Naive thymus-derived CD4-positive, alpha-beta T cell (primary cell): ENCODE results near the gene USP9X. TPM values are rescaled to one million over a fixed set of nuclear protein-coding genes. Genes with fewer than 3 reads are reported as not detected.

ENCODE experiments used
- ATAC-seq: fragments of 150-1000 bp; cut with Tn5 transposase; 2 replicates; pipeline ENCODE4 v1.10.0; 2021; ENCODE audit warnings: mild to moderate bottlenecking, moderate library complexity
- CTCF ChIA-PET: fragments of 350-600 bp; sonication (Branson Sonifier 250); formaldehyde crosslinking; loops from one replicate; lab custom pipeline; 2021; ENCODE audit warnings: antibody characterized with exemption; lab: Charles Lee
- POLR2A ChIA-PET: fragments of 350-600 bp; sonication (Branson Sonifier 250); formaldehyde crosslinking; loops from one replicate; lab custom pipeline; 2021; ENCODE audit warnings: antibody characterized with exemption, inconsistent platforms; lab: Charles Lee
- DNase-seq, 9 donors: peaks; one replicate each; pipeline versions ENCODE4 v3.0.0 to v3.0.0-alpha.2; 2020 to 2022; ENCODE audit warnings: mixed read lengths in 1 of 9
- H3K27ac ChIP-seq: one replicate; pipeline ENCODE4 v1.7.0; 2013; ENCODE audit warnings: mild to moderate bottlenecking, low read depth, low read length, moderate library complexity
- H3K27me3 ChIP-seq, 2 donors: one replicate each; pipeline ENCODE4 v1.7.0; 2013; ENCODE audit warnings: low read length in 2 of 2, mild to moderate bottlenecking in 2 of 2, moderate library complexity in 2 of 2; ENCODE audit not compliant: control insufficient read depth in 2 of 2, insufficient read depth in 2 of 2
- H3K36me3 ChIP-seq, 3 experiments: 1 replicate in 2 of 3; 2 replicates in 1 of 3; pipeline ENCODE4 v1.7.0; 2013; ENCODE audit warnings: low read length in 3 of 3, mild to moderate bottlenecking in 3 of 3, moderate library complexity in 1 of 3; ENCODE audit not compliant: insufficient read depth in 3 of 3, control insufficient read depth in 2 of 3
- H3K4me1 ChIP-seq, 2 donors: one replicate each; pipeline ENCODE4 v1.7.0; 2013; ENCODE audit warnings: low read length in 2 of 2, mild to moderate bottlenecking in 2 of 2, moderate library complexity in 1 of 2; ENCODE audit not compliant: control insufficient read depth in 2 of 2, insufficient read depth in 2 of 2
- H3K4me3 ChIP-seq: 2 replicates; pipeline ENCODE4 v1.7.0; 2013; ENCODE audit warnings: mild to moderate bottlenecking, low read length
- H3K9me3 ChIP-seq, 3 experiments: 1 replicate in 2 of 3; 2 replicates in 1 of 3; pipeline ENCODE4 v1.7.0; 2013; ENCODE audit warnings: low read length in 3 of 3; ENCODE audit not compliant: control insufficient read depth in 2 of 3
- H3K27ac Mint-ChIP-seq, 9 donors: one replicate each; pipeline ENCODE4 v1.8.0; 2020 to 2022; ENCODE audit warnings: mixed read lengths in 9 of 9, mild to moderate bottlenecking in 8 of 9, moderate library complexity in 5 of 9, inconsistent platforms in 2 of 9
- H3K27me3 Mint-ChIP-seq, 5 donors: one replicate each; pipeline ENCODE4 v1.8.0; 2021 to 2022; ENCODE audit warnings: mixed read lengths in 5 of 5, mild to moderate bottlenecking in 1 of 5
- H3K36me3 Mint-ChIP-seq, 5 donors: one replicate each; pipeline ENCODE4 v1.8.0; 2020 to 2022; ENCODE audit warnings: mixed read lengths in 5 of 5, mild to moderate bottlenecking in 3 of 5, inconsistent platforms in 1 of 5
- H3K4me1 Mint-ChIP-seq, 7 donors: one replicate each; pipeline ENCODE4 v1.8.0; 2020 to 2022; ENCODE audit warnings: mixed read lengths in 7 of 7, mild to moderate bottlenecking in 3 of 7, inconsistent platforms in 1 of 7
- H3K4me3 Mint-ChIP-seq, 10 donors: one replicate each; pipeline ENCODE4 v1.8.0; 2020 to 2022; ENCODE audit warnings: mild to moderate bottlenecking in 10 of 10, mixed read lengths in 10 of 10, moderate library complexity in 6 of 10, inconsistent platforms in 2 of 10
- H3K9me3 Mint-ChIP-seq, 11 donors: one replicate each; pipeline ENCODE4 v1.8.0; 2020 to 2022; ENCODE audit warnings: mixed read lengths in 11 of 11, mild to moderate bottlenecking in 4 of 11, inconsistent platforms in 1 of 11, moderate library complexity in 1 of 11
- intact Hi-C, 2 donors: fragments of 100-400 bp; cut with micrococcal nuclease; formaldehyde crosslinking; loops; one replicate each; pipeline ENCODE4 v1.15.1; 2023
- polyA plus RNA-seq, 2 donors: library from polyadenylated mRNA; unstranded; fragments of 300-500 nt; fragmentation: Illumina TruSeq; gene quantifications; one replicate each; pipeline ENCODE4 v1.2.3, GENCODE V29; 2021
- total RNA-seq, 6 experiments: library from RNA in 5 of 6; stranded (reverse) in 5 of 6; gene quantifications; 1 replicate in 5 of 6; 2 replicates in 1 of 6; pipeline ENCODE4 v1.2.3 and lab custom pipeline; 2021 to 2026

The USP9X gene
- total and polyA plus RNA-seq, 7 experiments from 2014 or later, result 22.6 to 79.5 (median 68.9) TPM

- H3K4me1 ChIP-seq, result no peaks in the 10 kb centered on the region
- no peak for DNase-seq
- ChIA-PET CTCF (no interaction called here), POLR2A (no interaction called here)
- ATAC-seq, result no peak
- H3K9me3 Mint-ChIP-seq, result no peaks in the 10 kb centered on the region
- H3K4me3 Mint-ChIP-seq, result no peak overlapping the region
- H3K36me3 Mint-ChIP-seq, result peaks cover 0 to 61% (median 11%) of the 10 kb centered on the region in 5 donors
- no peaks in the 10 kb centered on the region for H3K9me3 ChIP-seq
- H3K4me1 Mint-ChIP-seq, result peaks cover 0 to 15% (median 7%) of the 10 kb centered on the region in 7 donors
- intact Hi-C loops, result no loop called here
- peaks cover 5 to 39% (median 6%) of the 10 kb centered on the region in 3 experiments for H3K36me3 ChIP-seq
- no peaks in the 10 kb centered on the region for H3K27me3 Mint-ChIP-seq
- H3K4me3 ChIP-seq, result no peak overlapping the region
- no peak overlapping the region for H3K27ac ChIP-seq
- no peak overlapping the region for H3K27ac Mint-ChIP-seq
- no peaks in the 10 kb centered on the region for H3K27me3 ChIP-seq
Measured at GRCh38 chrX:41133551-41133950, 48.3 kb downstream of the USP9X start.

GRCh38 chrX:41137589-41137988 is 52.3 kb downstream of the USP9X start:
- Histone ChIP-seq H3K27me3 (no peaks in the 10 kb centered on the region), H3K36me3 (peaks cover 5 to 47% (median 6%) of the 10 kb centered on the region in 3 experiments), H3K4me1 (no peaks in the 10 kb centered on the region), H3K27ac (no peak overlapping the region), H3K9me3 (no peaks in the 10 kb centered on the region), H3K4me3 (no peak overlapping the region)
- intact Hi-C loops, result no loop called here
- ChIA-PET POLR2A (interaction anchor here (0.7 kb wide), 1 partner anchor 14 kb away, joined by 3 read pairs; no protein-coding TSS in a partner anchor), CTCF (interaction anchor here (0.7 to 1.3 kb wide), 3 partner anchors 260 to 487 kb away, joined by 3 to 4 read pairs (median 4); no protein-coding TSS in a partner anchor)
- Mint-ChIP-seq H3K36me3 (peaks cover 0 to 57% (median 8%) of the 10 kb centered on the region in 5 donors), H3K4me3 (no peak overlapping the region), H3K4me1 (peaks cover 0 to 11% (median 2%) of the 10 kb centered on the region in 7 donors), H3K9me3 (no peaks in the 10 kb centered on the region), H3K27me3 (no peaks in the 10 kb centered on the region), H3K27ac (no peak overlapping the region)
- peak in 1 of 9 donors; percentile 5 for DNase-seq
- ATAC-seq, result no peak

- intact Hi-C loops, result no loop called here
- Histone ChIP-seq H3K4me1 (no peaks in the 10 kb centered on the region), H3K36me3 (peaks cover 0 to 43% (median 8%) of the 10 kb centered on the region in 3 experiments), H3K27ac (no peak overlapping the region), H3K9me3 (no peaks in the 10 kb centered on the region), H3K27me3 (no peaks in the 10 kb centered on the region), H3K4me3 (no peak overlapping the region)
- Mint-ChIP-seq H3K4me1 (peaks cover 0 to 6% (median 4%) of the 10 kb centered on the region in 7 donors), H3K27me3 (no peaks in the 10 kb centered on the region), H3K27ac (no peak overlapping the region), H3K36me3 (peaks cover 0 to 43% (median 2%) of the 10 kb centered on the region in 5 donors), H3K4me3 (no peak overlapping the region), H3K9me3 (no peaks in the 10 kb centered on the region)
- CTCF ChIA-PET, result interaction anchor here (0.6 kb wide), 1 partner anchor 594 kb away, joined by 3 read pairs; no protein-coding TSS in a partner anchor
- DNase-seq (no peak), ATAC-seq (no peak)
- POLR2A ChIA-PET, result no interaction called here
Measured at GRCh38 chrX:41142130-41142910, 57.1 kb downstream of the USP9X start.

GRCh38 chrX:41144873-41145272 is 59.6 kb downstream of the USP9X start:
- no peaks in the 10 kb centered on the region for H3K27me3 Mint-ChIP-seq
- Histone ChIP-seq H3K27ac (no peak overlapping the region), H3K9me3 (no peaks in the 10 kb centered on the region), H3K4me3 (no peak overlapping the region), H3K27me3 (no peaks in the 10 kb centered on the region), H3K4me1 (no peaks in the 10 kb centered on the region), H3K36me3 (peaks cover 0 to 47% (median 8%) of the 10 kb centered on the region in 3 experiments)
- H3K4me3 Mint-ChIP-seq, result no peak overlapping the region
- ChIA-PET POLR2A (no interaction called here), CTCF (no interaction called here)
- ATAC-seq, result no peak
- H3K4me1 Mint-ChIP-seq, result peaks cover 0 to 6% (median 4%) of the 10 kb centered on the region in 7 donors
- H3K9me3 Mint-ChIP-seq, result no peaks in the 10 kb centered on the region
- intact Hi-C loops, result no loop called here
- H3K36me3 Mint-ChIP-seq, result peaks cover 0 to 59% (median 8%) of the 10 kb centered on the region in 5 donors
- H3K27ac Mint-ChIP-seq, result no peak overlapping the region
- no peak for DNase-seq

- no peaks in the 10 kb centered on the region for H3K9me3 Mint-ChIP-seq
- ATAC-seq (no peak), DNase-seq (no peak)
- H3K4me3 Mint-ChIP-seq, result no peak overlapping the region
- no peaks in the 10 kb centered on the region for H3K4me1 ChIP-seq
- peaks cover 0 to 65% (median 9%) of the 10 kb centered on the region in 5 donors for H3K36me3 Mint-ChIP-seq
- CTCF ChIA-PET, result interaction anchor here (0.7 kb wide), 1 partner anchor 268 kb away, joined by 3 read pairs; no protein-coding TSS in a partner anchor
- H3K4me1 Mint-ChIP-seq, result peaks cover 0 to 6% (median 4%) of the 10 kb centered on the region in 7 donors
- intact Hi-C loops, result no loop called here
- no peaks in the 10 kb centered on the region for H3K27me3 ChIP-seq
- POLR2A ChIA-PET, result interaction anchor here (0.6 kb wide), 1 partner anchor 77 kb away, joined by 3 read pairs; no protein-coding TSS in a partner anchor
- H3K4me3 ChIP-seq, result no peak overlapping the region
- H3K9me3 ChIP-seq, result no peaks in the 10 kb centered on the region
- no peaks in the 10 kb centered on the region for H3K27me3 Mint-ChIP-seq
- H3K27ac ChIP-seq, result no peak overlapping the region
- peaks cover 0 to 45% (median 8%) of the 10 kb centered on the region in 3 experiments for H3K36me3 ChIP-seq
- peak overlapping the region in 2 of 9 donors; percentile 46 to 52 for H3K27ac Mint-ChIP-seq
Measured at GRCh38 chrX:41145920-41146608, 60.8 kb downstream of the USP9X start.

GRCh38 chrX:41148553-41148952 is 63.3 kb downstream of the USP9X start:
- peaks cover 0 to 75% (median 12%) of the 10 kb centered on the region in 5 donors for H3K36me3 Mint-ChIP-seq
- no peak overlapping the region for H3K4me3 Mint-ChIP-seq
- POLR2A ChIA-PET, result no interaction called here
- intact Hi-C loops, result no loop called here
- Histone ChIP-seq H3K27me3 (no peaks in the 10 kb centered on the region), H3K9me3 (no peaks in the 10 kb centered on the region), H3K27ac (no peak overlapping the region), H3K36me3 (peaks cover 7 to 48% (median 17%) of the 10 kb centered on the region in 3 experiments), H3K4me3 (no peak overlapping the region), H3K4me1 (no peaks in the 10 kb centered on the region)
- CTCF ChIA-PET, result no interaction called here
- no peak overlapping the region for H3K27ac Mint-ChIP-seq
- H3K4me1 Mint-ChIP-seq, result peaks cover 0 to 6% (median 4%) of the 10 kb centered on the region in 7 donors
- no peaks in the 10 kb centered on the region for H3K9me3 Mint-ChIP-seq
- ATAC-seq, result no peak
- DNase-seq, result no peak
- H3K27me3 Mint-ChIP-seq, result no peaks in the 10 kb centered on the region
